Measurements from ENCODE around the gene RGN.
"Not testable (repeated sequence)": the region's sequence is repeated elsewhere in the genome, so short reads cannot be mapped to it uniquely, and the experiment has no call there.

Gene RGN

GRCh38 chrX:47124466-47124865 is 46.2 kb downstream of the RGN start:
- DNase-seq (ENCODE audit: low read depth): not testable (repeated sequence)

- DNase-seq (ENCODE audit: low read depth): peak; percentile 70
Measured at GRCh38 chrX:47129157-47129898, 51.1 kb downstream of the RGN start.

- no peak for DNase-seq (ENCODE audit: low read depth)
Measured at GRCh38 chrX:47129899-47130358, 51.7 kb downstream of the RGN start.

- DNase-seq (ENCODE audit: low read depth): no peak
Measured at GRCh38 chrX:47133493-47133892, 55.2 kb downstream of the RGN start.

GRCh38 chrX:47135650-47136049 is 57.4 kb downstream of the RGN start:
- DNase-seq (ENCODE audit: low read depth): not testable (repeated sequence)

GRCh38 chrX:47138171-47138570 is 59.9 kb downstream of the RGN start:
- no peak for DNase-seq (ENCODE audit: low read depth)

Data from stimulated activated CD8-positive, alpha-beta memory T cell treated with anti-CD3 and anti-CD28 coated beads, Interleukin-12 subunit alpha, Interleukin-12 subunit beta, amount 100 ng/mL, for 1 hour (primary cell).